ENCODE data around the gene GATM. TPM values are rescaled to one million over a fixed set of nuclear protein-coding genes. Genes with fewer than 3 reads are reported as not detected.

GATM gene
- total RNA-seq, 2 experiments from 2014 or later, result 0.55 to 0.70 TPM

DNA sequence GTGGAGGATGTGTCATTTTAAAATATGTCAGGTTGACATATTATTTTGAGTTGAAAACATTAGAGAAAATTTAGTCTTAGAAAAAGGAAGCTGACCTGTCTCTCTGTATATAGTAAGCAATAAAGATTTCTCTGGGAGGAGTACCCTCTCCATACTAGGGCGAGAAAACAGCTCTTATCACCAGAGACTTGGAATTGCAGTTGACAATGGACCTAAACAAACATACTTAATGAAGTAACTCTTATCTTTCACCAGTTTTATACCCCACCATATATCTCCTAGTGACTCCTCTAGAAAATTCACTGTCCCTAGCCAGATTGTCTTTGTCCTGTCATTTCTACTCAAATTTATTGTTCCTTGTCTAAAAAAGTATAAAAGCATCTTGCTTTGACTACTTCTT, 7.2 kb upstream of the GATM start:
- POLR2A ChIA-PET, result no interaction called here
- Histone ChIP-seq H3K27me3 (ENCODE audit: control insufficient read depth in 1 of 2, insufficient read depth in 2 of 2, low read length in 2 of 2) (peaks cover 7 to 16% of the 10 kb centered on the region in 2 experiments), H3K4me3 (ENCODE audit: low read length) (no peak overlapping the region), H3K9me3 (ENCODE audit: control insufficient read depth in 1 of 2, insufficient read depth in 1 of 2, low read length in 2 of 2) (no peaks in the 10 kb centered on the region), H3K4me1 (ENCODE audit: insufficient read depth, low read length) (no peaks in the 10 kb centered on the region), H3K27ac (ENCODE audit: low read depth in 1 of 2, low read length in 2 of 2) (no peak overlapping the region), H3K36me3 (ENCODE audit: insufficient read depth, low read length) (no peaks in the 10 kb centered on the region)
- no peak overlapping the region for H3K27ac Mint-ChIP-seq
- no peaks in the 10 kb centered on the region for H3K9me3 Mint-ChIP-seq
- H3K27me3 Mint-ChIP-seq, result peaks cover 5% of the 10 kb centered on the region
- H3K4me1 Mint-ChIP-seq (ENCODE audit: low read depth), result no peaks in the 10 kb centered on the region
- ATAC-seq (ENCODE audit: poor library complexity), result no peak
- no peaks in the 10 kb centered on the region for H3K36me3 Mint-ChIP-seq (ENCODE audit: low read depth)
- no peak for DNase-seq
- intact Hi-C loops (cut with DNase I, micrococcal nuclease), result no loop called here
- TF ChIP-seq, protein P1, sequence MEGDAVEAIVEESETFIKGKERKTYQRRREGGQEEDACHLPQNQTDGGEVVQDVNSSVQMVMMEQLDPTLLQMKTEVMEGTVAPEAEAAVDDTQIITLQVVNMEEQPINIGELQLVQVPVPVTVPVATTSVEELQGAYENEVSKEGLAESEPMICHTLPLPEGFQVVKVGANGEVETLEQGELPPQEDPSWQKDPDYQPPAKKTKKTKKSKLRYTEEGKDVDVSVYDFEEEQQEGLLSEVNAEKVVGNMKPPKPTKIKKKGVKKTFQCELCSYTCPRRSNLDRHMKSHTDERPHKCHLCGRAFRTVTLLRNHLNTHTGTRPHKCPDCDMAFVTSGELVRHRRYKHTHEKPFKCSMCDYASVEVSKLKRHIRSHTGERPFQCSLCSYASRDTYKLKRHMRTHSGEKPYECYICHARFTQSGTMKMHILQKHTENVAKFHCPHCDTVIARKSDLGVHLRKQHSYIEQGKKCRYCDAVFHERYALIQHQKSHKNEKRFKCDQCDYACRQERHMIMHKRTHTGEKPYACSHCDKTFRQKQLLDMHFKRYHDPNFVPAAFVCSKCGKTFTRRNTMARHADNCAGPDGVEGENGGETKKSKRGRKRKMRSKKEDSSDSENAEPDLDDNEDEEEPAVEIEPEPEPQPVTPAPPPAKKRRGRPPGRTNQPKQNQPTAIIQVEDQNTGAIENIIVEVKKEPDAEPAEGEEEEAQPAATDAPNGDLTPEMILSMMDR (IDR thresholded peaks at IDR 0.05), result no peak
- H3K4me3 Mint-ChIP-seq, result no peak overlapping the region
- CTCF ChIA-PET, result no interaction called here

DNA sequence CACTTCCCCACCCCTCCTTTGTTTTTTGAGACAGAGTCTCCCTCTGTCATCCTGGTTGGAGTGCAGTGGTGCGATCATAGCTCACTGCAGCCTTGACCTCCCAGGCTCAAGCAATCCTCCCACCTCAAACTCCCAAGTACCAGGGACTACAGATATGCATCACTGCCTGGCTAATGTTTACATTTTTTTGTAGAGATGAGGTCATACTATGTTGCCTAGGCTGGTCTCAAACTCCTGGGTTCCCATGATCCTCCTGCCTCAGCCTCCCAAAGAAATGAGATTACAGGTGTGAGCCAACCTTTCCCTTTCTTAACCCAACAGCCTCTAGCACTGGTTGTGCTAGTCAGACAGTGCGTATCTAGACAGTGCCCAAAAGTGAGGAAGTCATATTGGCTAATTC, 6.4 kb upstream of the GATM start:
- Histone ChIP-seq H3K27ac (ENCODE audit: low read depth in 1 of 2, low read length in 2 of 2) (no peak overlapping the region), H3K36me3 (ENCODE audit: insufficient read depth, low read length) (no peaks in the 10 kb centered on the region), H3K9me3 (ENCODE audit: control insufficient read depth in 1 of 2, insufficient read depth in 1 of 2, low read length in 2 of 2) (no peaks in the 10 kb centered on the region), H3K27me3 (ENCODE audit: control insufficient read depth in 1 of 2, insufficient read depth in 2 of 2, low read length in 2 of 2) (peaks cover 3 to 21% of the 10 kb centered on the region in 2 experiments), H3K4me3 (ENCODE audit: low read length) (no peak overlapping the region), H3K4me1 (ENCODE audit: insufficient read depth, low read length) (no peaks in the 10 kb centered on the region)
- Mint-ChIP-seq H3K9me3 (no peaks in the 10 kb centered on the region), H3K36me3 (ENCODE audit: low read depth) (no peaks in the 10 kb centered on the region), H3K4me1 (ENCODE audit: low read depth) (no peaks in the 10 kb centered on the region), H3K27me3 (peaks cover 10% of the 10 kb centered on the region), H3K4me3 (no peak overlapping the region), H3K27ac (no peak overlapping the region)
- ATAC-seq (ENCODE audit: poor library complexity) (no peak), DNase-seq (no peak)
- POLR2A ChIA-PET, result no interaction called here
- CTCF ChIA-PET, result no interaction called here
- intact Hi-C loops (cut with DNase I, micrococcal nuclease), result no loop called here
- TF ChIP-seq, protein P1 (IDR thresholded peaks at IDR 0.05), result no peak

DNA sequence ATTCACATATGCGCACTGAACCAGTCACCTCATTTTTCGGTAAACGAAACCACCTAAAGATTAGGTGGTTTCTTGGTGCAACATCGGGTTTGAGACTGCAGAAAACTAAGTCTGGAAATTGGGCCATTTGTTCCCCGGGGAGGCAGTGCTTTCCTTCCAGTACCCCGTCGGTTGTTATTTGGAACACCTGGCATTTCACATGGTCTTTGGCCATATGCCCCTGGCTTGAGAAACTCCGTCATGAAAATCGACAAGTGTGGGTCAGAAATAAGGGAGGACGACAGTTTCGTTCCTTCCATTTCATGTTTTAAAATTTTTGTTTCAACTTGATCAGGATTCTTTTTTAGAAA, 544 bp upstream of the GATM start:
- Histone ChIP-seq H3K4me3 (ENCODE audit: low read length) (peak overlapping the region; percentile 47), H3K4me1 (ENCODE audit: insufficient read depth, low read length) (peaks cover 16% of the 10 kb centered on the region), H3K9me3 (ENCODE audit: control insufficient read depth in 1 of 2, insufficient read depth in 1 of 2, low read length in 2 of 2) (peaks cover 0 to 7% of the 10 kb centered on the region in 2 experiments), H3K27me3 (ENCODE audit: control insufficient read depth in 1 of 2, insufficient read depth in 2 of 2, low read length in 2 of 2) (peaks cover 36 to 65% of the 10 kb centered on the region in 2 experiments), H3K36me3 (ENCODE audit: insufficient read depth, low read length) (no peaks in the 10 kb centered on the region), H3K27ac (ENCODE audit: low read depth in 1 of 2, low read length in 2 of 2) (no peak overlapping the region)
- Mint-ChIP-seq H3K9me3 (no peaks in the 10 kb centered on the region), H3K4me1 (ENCODE audit: low read depth) (peaks cover 29% of the 10 kb centered on the region), H3K27ac (no peak overlapping the region), H3K4me3 (peak overlapping the region; percentile 73), H3K36me3 (ENCODE audit: low read depth) (no peaks in the 10 kb centered on the region), H3K27me3 (peaks cover 56% of the 10 kb centered on the region)
- ATAC-seq (ENCODE audit: poor library complexity) (no peak), DNase-seq (no peak)
- ChIA-PET POLR2A (interaction anchor here (1.1 kb wide), 1 partner anchor 24 kb away, joined by 3 read pairs; a partner anchor contains a TSS), CTCF (no interaction called here)
- TF ChIP-seq, protein P1 (IDR thresholded peaks at IDR 0.05), result no peak
- intact Hi-C loops (cut with DNase I, micrococcal nuclease), result no loop called here
